Measurements from ENCODE around the gene FLG2.
"Not testable (repeated sequence)": the region's sequence is repeated elsewhere in the genome, so short reads cannot be mapped to it uniquely, and the experiment has no call there.

DNA sequence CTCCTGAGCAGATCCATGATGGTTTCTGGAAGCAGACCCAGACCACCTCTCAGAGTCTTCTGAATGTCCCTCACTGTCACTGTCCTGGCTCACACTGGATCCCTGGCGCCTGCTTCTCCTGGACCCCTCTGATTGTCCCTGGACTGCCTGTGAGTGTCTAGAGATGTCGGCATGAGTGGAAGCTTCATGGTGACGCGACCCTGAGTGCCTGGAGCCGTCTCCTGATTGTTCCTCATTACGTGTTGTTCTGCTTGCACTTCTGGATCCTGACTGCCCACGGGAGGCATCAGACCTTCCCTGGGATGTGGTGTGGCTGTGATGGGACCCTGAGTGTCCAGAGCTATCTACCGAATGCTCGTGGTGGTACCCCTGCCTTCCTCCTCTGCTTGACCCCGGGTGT, 53.7 kb downstream of the FLG2 start:
- TF ChIP-seq, protein P1, sequence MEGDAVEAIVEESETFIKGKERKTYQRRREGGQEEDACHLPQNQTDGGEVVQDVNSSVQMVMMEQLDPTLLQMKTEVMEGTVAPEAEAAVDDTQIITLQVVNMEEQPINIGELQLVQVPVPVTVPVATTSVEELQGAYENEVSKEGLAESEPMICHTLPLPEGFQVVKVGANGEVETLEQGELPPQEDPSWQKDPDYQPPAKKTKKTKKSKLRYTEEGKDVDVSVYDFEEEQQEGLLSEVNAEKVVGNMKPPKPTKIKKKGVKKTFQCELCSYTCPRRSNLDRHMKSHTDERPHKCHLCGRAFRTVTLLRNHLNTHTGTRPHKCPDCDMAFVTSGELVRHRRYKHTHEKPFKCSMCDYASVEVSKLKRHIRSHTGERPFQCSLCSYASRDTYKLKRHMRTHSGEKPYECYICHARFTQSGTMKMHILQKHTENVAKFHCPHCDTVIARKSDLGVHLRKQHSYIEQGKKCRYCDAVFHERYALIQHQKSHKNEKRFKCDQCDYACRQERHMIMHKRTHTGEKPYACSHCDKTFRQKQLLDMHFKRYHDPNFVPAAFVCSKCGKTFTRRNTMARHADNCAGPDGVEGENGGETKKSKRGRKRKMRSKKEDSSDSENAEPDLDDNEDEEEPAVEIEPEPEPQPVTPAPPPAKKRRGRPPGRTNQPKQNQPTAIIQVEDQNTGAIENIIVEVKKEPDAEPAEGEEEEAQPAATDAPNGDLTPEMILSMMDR (IDR thresholded peaks at IDR 0.05), result not testable (repeated sequence)
- not testable (repeated sequence) for TF ChIP-seq POLR2A (IDR thresholded peaks at IDR 0.05)

Measured in thyroid gland (tissue), 4 donors.